Adipocyte (in vitro differentiated cells): ENCODE measurements around the gene ANGPTL1.

Source experiments
- DNase-seq: peaks from one replicate; pipeline ENCODE4 v3.0.0-alpha.2; 2015; ENCODE audit warnings: low read depth
- H3K27me3 ChIP-seq: replicated peaks from 2 replicates; pipeline ENCODE4 v1.7.0; 2013; ENCODE audit warnings: mild to moderate bottlenecking, low read length, moderate library complexity; ENCODE audit not compliant: control insufficient read depth, insufficient read depth
- H3K36me3 ChIP-seq: 2 replicates; pipeline ENCODE4 v1.7.0; 2013; ENCODE audit warnings: low read length, mild to moderate bottlenecking, moderate library complexity; ENCODE audit not compliant: control insufficient read depth, insufficient read depth, severe bottlenecking
- H3K4me1 ChIP-seq: 2 replicates; pipeline ENCODE4 v1.7.0; 2013; ENCODE audit warnings: mild to moderate bottlenecking, low read length, moderate library complexity; ENCODE audit not compliant: control insufficient read depth, insufficient read depth
- H3K4me3 ChIP-seq: 2 replicates; pipeline ENCODE4 v1.7.0; 2013; ENCODE audit warnings: mild to moderate bottlenecking, low read length, moderate library complexity
- H3K9ac ChIP-seq: 2 replicates; pipeline ENCODE4 v1.7.0; 2013; ENCODE audit warnings: mild to moderate bottlenecking, low read length, moderate library complexity
- H3K9me3 ChIP-seq: 2 replicates; pipeline ENCODE4 v1.7.0; 2013; ENCODE audit warnings: mild to moderate bottlenecking, low read length, moderate library complexity; ENCODE audit not compliant: control insufficient read depth

Gene ANGPTL1

DNA sequence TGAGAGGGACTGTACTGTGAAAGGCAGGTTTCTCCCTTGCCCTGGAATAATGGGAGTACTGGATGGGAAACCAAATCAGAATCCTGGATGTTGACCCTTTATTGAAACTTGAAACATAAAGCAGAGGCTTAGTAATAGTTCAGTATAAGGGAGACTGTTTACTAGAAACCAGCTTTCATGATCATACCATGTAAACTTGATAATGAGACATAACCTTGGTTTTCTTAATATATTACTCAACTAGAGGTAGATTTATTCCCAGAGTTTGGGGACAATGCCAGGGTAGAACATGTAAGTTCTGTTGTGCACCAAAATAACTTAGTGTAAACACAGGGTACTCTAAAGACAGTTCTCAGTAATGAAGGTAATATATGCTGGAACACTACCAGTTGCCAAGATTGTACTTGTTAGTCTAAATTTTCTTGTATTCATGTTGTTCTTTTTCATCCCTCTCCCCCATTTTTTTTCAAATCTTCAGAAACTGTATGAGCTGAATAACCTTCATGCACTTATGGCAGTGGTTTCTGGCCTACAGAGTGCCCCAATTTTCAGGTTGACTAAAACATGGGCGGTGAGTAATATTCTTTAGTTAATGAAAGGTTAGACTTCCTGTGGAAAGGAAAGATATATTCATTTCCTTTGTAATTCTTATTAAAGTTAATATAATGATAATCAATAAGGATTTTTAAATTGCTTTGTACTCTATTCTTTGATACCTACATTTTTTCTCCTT lies 49.6 kb downstream of the ANGPTL1 start:
- Histone ChIP-seq H3K4me3 (no peak overlapping the region), H3K9ac (no peak overlapping the region), H3K27me3 (no peaks in the 10 kb centered on the region), H3K9me3 (no peaks in the 10 kb centered on the region), H3K36me3 (peaks cover 8% of the 10 kb centered on the region), H3K4me1 (peaks cover 13% of the 10 kb centered on the region)
- no peak for DNase-seq

GRCh38 chr1:178819123-178819522 lies 51.8 kb downstream of the ANGPTL1 start:
- Histone ChIP-seq H3K9ac (no peak overlapping the region), H3K36me3 (peaks cover 8% of the 10 kb centered on the region), H3K9me3 (no peaks in the 10 kb centered on the region), H3K27me3 (no peaks in the 10 kb centered on the region), H3K4me1 (peaks cover 13% of the 10 kb centered on the region), H3K4me3 (no peak overlapping the region)
- no peak for DNase-seq

GRCh38 chr1:178818416-178818815 lies 52.5 kb downstream of the ANGPTL1 start:
- DNase-seq, result peak; percentile 53
- Histone ChIP-seq H3K4me1 (peaks cover 13% of the 10 kb centered on the region), H3K9ac (no peak overlapping the region), H3K9me3 (no peaks in the 10 kb centered on the region), H3K27me3 (no peaks in the 10 kb centered on the region), H3K36me3 (peaks cover 6% of the 10 kb centered on the region), H3K4me3 (no peak overlapping the region)

GRCh38 chr1:178810585-178810984 lies 60.3 kb downstream of the ANGPTL1 start:
- Histone ChIP-seq H3K4me1 (peaks cover 6% of the 10 kb centered on the region), H3K9ac (no peak overlapping the region), H3K27me3 (no peaks in the 10 kb centered on the region), H3K4me3 (no peak overlapping the region), H3K9me3 (no peaks in the 10 kb centered on the region), H3K36me3 (peaks cover 13% of the 10 kb centered on the region)
- DNase-seq, result no peak

- DNase-seq, result no peak
- peaks cover 13% of the 10 kb centered on the region for H3K36me3 ChIP-seq
- no peaks in the 10 kb centered on the region for H3K9me3 ChIP-seq
- H3K9ac ChIP-seq, result no peak overlapping the region
- no peaks in the 10 kb centered on the region for H3K27me3 ChIP-seq
- H3K4me1 ChIP-seq, result peaks cover 6% of the 10 kb centered on the region
- no peak overlapping the region for H3K4me3 ChIP-seq
Measured at GRCh38 chr1:178808529-178808928, 62.3 kb downstream of the ANGPTL1 start.

- DNase-seq, result no peak
- H3K4me3 ChIP-seq, result no peak overlapping the region
- no peak overlapping the region for H3K9ac ChIP-seq
- H3K4me1 ChIP-seq, result peaks cover 6% of the 10 kb centered on the region
- H3K27me3 ChIP-seq, result no peaks in the 10 kb centered on the region
- H3K9me3 ChIP-seq, result no peaks in the 10 kb centered on the region
- peaks cover 16% of the 10 kb centered on the region for H3K36me3 ChIP-seq
Measured at GRCh38 chr1:178806665-178807300, 64.1 kb downstream of the ANGPTL1 start.

DNA sequence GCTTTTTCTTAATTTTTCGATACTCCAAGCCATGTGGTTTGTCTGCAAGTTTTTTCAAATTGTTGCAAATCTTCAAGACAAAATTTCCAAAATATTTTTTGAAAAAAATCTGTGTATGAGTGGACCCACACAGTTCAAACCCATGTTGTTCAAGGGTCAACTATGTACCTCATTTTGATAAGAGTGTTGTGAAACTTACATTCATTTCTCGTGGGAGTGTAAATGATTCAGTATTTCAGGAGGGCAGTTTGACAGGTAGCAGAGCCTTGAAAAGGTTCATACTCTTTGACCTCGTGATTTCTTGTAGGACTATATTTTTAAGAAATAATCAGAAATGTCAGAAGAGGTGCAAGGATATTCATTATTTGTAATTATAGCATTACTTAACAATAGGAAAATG lies 68.0 kb downstream of the ANGPTL1 start:
- no peaks in the 10 kb centered on the region for H3K27me3 ChIP-seq

More for the DNA sequence above, 68.0 kb downstream of the ANGPTL1 start:
- peaks cover 11% of the 10 kb centered on the region for H3K9me3 ChIP-seq
- H3K4me1 ChIP-seq, result peaks cover 6% of the 10 kb centered on the region
- H3K9ac ChIP-seq, result no peak overlapping the region
- H3K36me3 ChIP-seq, result peaks cover 19% of the 10 kb centered on the region
- H3K4me3 ChIP-seq, result no peak overlapping the region
- no peak for DNase-seq
